Measurements from ENCODE around the gene ATP10A.

ATP10A gene

DNA sequence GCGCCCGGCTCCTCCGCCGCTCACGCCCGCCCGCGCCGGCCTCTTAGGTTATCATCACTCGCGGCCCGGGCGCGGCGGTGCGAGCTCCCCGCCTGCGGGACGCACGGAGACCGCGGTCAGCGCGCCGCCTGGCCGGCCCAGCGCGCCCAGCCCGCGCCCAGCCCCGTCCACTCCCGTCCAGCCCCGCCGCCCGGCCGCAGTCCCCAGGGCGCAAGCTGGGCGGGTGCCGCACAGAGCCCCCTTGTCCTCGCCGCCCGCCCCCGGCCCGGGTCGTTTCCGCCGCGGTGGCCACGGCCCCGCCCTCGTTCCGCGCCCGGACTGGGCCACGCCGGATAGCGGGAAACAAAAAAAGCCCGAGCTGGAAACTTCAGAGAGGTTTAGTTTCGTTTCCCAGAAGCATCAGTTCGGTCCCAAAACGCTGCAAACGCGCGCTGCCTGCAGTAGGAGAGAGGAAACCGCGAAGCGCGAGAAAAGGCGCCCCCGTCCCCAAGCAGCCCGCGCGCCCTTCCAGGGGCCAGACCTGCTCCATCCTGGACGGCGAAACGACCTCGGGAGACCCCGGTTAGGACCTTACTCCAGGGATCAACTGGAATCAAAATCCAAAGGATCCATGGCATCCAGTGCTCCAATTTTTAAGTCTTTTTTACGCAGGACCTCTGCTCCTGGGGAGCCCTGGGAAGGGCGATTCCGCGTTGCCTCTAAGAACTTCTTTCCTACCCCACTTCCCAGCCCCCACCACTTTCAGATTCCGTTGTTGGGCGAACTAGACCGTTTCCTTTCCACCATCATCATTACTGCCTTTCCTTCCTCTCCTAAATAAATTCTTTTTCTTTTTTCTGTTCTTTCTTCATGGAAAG is at the start of gene ATP10A:
TSS of gene ATP10A (minus strand) at position 217 of the 857 bp plus-strand sequence. CDS start 231 bp downstream, outside the sequence.
- no peak for DNase-seq (ENCODE audit: low read depth)

DNA sequence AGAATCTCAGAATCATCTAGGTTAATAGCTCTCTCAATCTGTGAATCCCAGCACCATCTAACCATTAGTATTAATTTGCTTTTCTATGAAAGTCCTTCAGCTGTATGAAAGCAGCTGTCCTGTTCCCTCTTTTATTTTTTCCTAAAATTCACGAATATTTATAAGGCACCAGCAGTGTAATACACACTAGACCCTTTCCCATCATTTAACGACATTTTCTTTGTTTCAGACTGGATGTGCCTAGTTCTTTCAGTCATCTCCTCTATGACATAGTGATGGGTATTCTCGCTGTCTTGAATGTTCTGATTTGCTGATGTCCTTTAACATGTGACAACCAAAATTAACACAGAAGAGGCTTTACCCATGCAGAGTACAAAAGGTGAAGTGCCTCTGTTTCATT is 48.9 kb upstream of the ATP10A start:
- DNase-seq (ENCODE audit: low read depth), result no peak

DNA sequence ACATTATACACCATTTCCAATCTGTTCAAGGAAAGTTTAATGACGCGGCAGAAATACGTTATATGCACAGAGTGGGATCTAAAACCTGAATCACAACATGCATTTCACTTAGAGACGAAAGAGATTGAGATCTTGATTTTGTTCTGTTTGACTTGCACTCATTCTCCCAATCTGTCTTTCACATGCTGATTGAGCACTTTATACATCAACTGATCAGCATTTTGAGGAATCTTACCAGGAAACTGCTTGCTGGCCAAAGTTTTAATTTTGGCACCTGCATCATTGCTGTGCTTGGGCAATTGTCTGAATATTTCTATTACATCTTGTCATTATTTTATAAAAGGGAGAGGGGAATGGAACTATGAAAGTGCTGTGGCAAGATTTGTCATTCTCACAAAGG is 47.7 kb upstream of the ATP10A start:
- DNase-seq (ENCODE audit: low read depth), result no peak

DNA sequence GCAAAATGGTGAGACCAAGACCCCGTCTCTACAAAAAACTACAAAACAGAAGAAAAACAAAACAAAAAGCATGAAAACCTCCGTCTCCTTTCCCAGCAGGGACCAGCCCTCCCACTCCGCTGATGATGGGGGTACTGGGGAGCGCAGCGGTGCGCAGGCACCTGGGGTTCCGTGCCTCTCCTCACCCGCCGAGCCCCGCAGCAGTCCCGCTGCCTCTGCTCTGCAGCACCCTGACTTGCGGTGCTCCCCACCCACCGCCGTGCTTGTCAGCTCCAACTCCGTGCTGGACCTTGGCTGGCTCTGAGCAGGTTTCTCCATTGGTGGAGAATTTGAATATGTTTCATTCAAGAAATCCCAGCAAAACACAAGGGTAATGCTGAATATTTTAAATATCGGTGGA is 46.7 kb upstream of the ATP10A start:
- no peak for DNase-seq (ENCODE audit: low read depth)

DNA sequence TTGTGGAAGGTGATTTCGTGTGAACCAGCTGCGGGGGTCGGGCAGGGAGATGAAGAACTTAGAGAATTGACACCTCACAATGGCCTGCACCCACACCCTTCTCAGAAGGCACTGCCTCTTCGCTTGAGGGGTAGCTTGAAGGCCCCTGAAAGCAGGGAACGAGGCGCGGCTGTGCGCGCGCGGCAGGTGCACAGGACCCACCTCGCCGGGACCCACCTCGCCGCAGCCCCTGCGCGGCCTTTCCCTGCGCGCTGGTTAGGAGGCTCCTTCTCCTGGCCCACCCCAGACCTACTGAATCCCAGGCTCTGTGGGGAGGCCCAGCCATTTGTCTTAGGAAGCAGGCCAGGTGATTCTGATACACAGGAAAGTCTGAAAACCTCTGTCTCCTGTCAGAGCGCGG is 46.2 kb upstream of the ATP10A start:
- DNase-seq (ENCODE audit: low read depth), result no peak

- DNase-seq (ENCODE audit: low read depth), result no peak
Observed at GRCh38 chr15:25905140-25905539, 42.0 kb upstream of the ATP10A start.

GRCh38 chr15:25903024-25903581 is 40.0 kb upstream of the ATP10A start:
- no peak for DNase-seq (ENCODE audit: low read depth)

GRCh38 chr15:25901811-25902605 is 38.9 kb upstream of the ATP10A start:
- no peak for DNase-seq (ENCODE audit: low read depth)

DNA sequence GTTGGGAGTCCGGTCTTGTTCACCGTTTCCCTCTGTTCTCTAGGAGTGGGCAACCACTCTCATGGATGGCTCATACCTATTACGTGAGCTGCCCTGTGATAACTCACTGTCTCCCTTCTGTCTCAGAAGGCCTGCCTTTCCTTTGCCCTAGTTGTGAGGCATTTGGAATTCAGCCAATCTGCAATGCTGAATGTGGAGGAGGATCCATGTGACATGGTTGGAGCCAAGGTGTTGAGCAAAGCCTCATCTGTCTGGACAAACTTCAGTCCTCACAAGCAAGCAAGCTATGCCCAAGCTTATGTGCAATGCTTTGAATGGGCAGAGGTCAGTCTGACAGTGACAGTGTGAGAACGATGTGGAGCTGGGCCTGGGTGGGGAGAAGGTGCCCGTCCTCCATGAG is 37.8 kb upstream of the ATP10A start:
- no peak for DNase-seq (ENCODE audit: low read depth)

GRCh38 chr15:25900431-25900830 is 37.3 kb upstream of the ATP10A start:
- DNase-seq (ENCODE audit: low read depth), result no peak

DNA sequence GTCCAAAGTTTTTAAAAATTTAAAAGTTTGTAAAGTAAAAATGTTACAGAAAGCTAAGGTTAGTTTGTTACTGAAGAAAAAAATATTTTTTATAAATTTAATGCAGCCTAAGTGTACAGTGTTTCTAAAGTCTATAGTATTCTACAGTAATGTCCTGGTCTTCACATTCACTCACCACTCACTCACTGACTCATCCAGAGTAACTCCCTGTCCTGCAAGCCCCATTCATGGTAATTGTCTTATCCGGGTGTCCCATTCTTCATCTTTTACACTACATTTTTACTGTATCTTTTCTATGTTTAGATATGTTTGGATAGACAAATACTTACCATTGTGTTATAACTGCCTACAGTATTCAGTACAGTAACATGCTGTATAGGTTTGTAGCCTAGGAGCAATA is 36.7 kb upstream of the ATP10A start:
- DNase-seq (ENCODE audit: low read depth), result no peak

DNA sequence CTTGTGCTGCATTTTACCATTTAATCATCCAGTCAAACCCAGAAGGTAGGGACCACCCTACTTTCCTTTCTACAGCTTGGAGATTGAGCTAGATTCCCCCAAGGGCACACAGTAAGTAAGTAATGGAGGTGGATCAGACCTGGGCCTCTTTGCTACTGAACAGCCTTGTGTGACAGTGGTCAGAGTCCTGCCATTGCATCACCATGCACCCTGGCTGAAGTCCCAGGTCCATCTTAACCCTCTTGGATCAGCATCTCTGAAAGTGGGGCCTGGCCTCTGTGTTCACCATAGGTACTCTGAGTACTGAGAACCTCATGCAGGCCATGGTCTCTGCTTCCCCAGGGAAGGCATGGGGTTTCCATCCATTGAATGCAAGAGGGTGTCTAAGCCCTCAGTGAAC is 34.5 kb upstream of the ATP10A start:
- no peak for DNase-seq (ENCODE audit: low read depth)

GRCh38 chr15:25894371-25894902 is 31.3 kb upstream of the ATP10A start:
- no peak for DNase-seq (ENCODE audit: low read depth)

DNA sequence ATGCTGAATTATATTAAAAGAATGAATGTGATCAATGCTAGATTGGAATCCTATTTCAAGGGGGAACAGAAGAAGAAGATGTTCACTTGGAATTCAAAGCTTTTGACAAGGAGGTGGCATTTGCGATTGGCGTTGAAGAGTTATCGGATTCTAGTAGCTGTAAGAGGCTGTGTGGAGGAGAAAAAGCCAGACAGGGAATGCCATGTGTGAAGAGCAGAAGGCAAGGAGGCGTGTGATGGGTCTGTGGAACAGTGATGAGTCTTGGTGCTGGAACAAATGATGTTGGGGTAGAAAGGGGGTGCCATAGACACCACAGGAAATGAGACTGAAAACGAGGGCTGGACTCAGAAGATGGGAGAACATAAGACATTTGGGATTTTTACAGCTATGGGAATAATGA is 30.5 kb upstream of the ATP10A start:
- no peak for DNase-seq (ENCODE audit: low read depth)

- no peak for DNase-seq (ENCODE audit: low read depth)
Observed at GRCh38 chr15:25892126-25892525, 29.0 kb upstream of the ATP10A start.

- DNase-seq (ENCODE audit: low read depth), result no peak
Observed at GRCh38 chr15:25891081-25891480, 28.0 kb upstream of the ATP10A start.

DNA sequence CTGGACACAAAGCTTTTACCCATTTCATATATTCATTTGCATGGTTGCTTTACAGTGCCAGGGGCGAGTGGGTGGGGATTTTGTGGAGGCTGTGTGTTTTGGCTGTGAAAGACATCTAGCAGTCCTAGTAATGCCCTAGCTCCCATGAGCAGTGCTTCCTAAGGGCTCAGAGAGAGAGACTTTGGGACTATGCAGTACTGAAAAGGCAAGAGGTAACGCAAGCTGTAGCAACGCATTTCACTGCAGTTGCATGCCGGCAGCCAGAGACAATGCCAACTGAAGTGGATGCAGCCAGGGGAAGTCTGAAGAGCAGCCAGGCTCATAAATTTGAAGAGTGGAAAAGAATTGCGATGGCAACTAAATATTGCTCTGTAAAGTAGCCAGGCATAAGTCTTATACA is 27.4 kb upstream of the ATP10A start:
- DNase-seq (ENCODE audit: low read depth), result no peak

DNA sequence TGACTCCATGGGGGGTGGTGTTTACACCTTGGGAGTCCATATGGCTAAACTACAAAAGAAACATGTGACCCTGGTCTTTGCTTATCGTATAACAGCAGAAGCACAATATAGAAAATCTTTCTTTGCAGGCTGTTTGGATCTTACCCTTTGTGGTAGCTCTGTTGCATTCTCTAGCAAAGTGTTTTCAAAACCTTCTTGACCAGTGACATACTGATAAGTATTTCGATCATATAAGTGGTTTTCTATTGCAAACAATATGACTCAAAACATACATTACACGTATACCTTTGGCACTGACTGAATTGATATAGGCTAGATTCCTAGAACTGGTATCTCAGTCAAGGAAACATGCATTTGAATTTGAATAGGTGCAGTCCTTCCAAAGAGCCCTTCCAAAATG is 24.7 kb upstream of the ATP10A start:
- no peak for DNase-seq (ENCODE audit: low read depth)

DNA sequence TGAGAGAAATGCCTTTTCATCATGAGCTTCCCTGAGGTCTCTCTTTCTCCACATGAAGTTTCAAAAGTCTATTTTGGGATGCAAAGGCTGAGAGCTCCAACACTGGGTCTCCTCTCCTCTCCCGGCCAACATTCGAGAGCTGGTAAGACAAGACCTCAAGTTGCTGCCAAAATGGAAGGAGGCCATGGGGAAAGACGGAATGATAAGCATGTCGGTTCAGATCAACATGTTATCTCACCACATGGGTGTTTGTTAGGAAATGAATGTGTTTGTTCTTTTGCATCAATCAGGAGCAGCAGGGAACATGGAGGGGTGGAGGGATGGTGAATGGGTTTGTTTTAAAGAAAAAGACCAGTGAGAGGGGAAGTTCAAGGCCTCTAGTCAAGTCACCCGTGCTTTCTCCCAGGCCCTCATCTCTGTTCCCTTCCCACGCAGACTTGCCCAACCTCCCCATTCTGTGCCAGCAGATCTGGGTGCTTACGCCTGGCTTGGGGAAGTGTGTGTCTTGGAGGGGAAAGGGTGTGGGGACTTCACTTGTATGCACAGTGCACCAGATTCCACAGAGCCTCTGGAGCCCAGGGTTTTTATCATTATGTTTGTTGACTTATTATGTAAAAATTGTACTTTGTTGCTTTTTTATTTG is 23.5 kb upstream of the ATP10A start:
- DNase-seq (ENCODE audit: low read depth), result no peak

DNA sequence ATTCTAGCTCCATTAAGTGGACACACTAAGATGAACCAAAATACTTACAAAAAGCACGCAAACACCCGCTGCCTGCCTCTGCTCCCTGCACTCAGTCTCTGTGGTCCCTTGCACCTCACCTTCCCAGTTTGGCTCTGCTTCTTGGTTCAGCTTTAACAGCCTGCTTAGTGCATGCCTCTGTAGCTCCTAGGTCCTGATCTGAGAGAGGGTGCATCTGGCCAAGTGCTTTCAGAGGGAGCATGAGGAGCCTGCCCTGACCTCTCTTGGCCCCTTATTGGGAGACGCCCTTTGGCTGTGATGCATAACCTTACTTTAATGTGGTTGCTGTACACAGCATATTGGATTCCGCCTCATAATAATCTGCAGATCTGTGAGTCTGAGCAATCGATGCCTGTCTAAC is 21.2 kb upstream of the ATP10A start:
- DNase-seq (ENCODE audit: low read depth), result no peak

- no peak for DNase-seq (ENCODE audit: low read depth)
Observed at GRCh38 chr15:25883463-25884259, 20.5 kb upstream of the ATP10A start.

All from activated T-cell treated with anti-CD3 and anti-CD28 coated beads for 1 hour (primary cell).